Colonic mucosa (tissue), 4 donors: ENCODE data around the gene TK1. TPM values are rescaled to one million over a fixed set of nuclear protein-coding genes. Genes with fewer than 3 reads are reported as not detected.

Source experiments
- DNase-seq: peaks from one replicate; pipeline ENCODE4 v3.0.0-alpha.2; 2020
- H3K27ac ChIP-seq: fragments of 200-600 bp; one replicate; pipeline ENCODE4 v1.8.0; 2021
- H3K27me3 ChIP-seq: fragments of 200-600 bp; one replicate; pipeline ENCODE4 v1.8.0; 2021
- H3K36me3 ChIP-seq: fragments of 200-600 bp; one replicate; pipeline ENCODE4 v1.8.0; 2021
- H3K4me1 ChIP-seq: fragments of 200-600 bp; one replicate; pipeline ENCODE4 v1.8.0; 2021; ENCODE audit warnings: mild to moderate bottlenecking
- H3K4me3 ChIP-seq: fragments of 200-600 bp; one replicate; pipeline ENCODE4 v1.8.0; 2021
- H3K9ac ChIP-seq, 2 donors: one replicate each; pipeline ENCODE4 v1.7.0; 2013; ENCODE audit warnings: control low read depth in 2 of 2, low read depth in 2 of 2, low read length in 2 of 2
- H3K9me3 ChIP-seq: fragments of 200-600 bp; one replicate; pipeline ENCODE4 v1.8.0; 2021
- intact Hi-C: fragments of 100-400 bp; cut with DNase I; formaldehyde crosslinking; loops from one replicate; pipeline ENCODE4 v1.14.1; 2022
- total RNA-seq, 2 donors: library from RNA; stranded (reverse); fragmentation: NEBNext Ultra II Directional in 1 of 2; extraction: Animal tissue kit (Norgen Biotek cat#: 25700) in 1 of 2; gene quantifications; one replicate each; pipeline ENCODE4 v1.2.1, GENCODE V29; 2021
- TF ChIP-seq, protein P1 (sequence below): fragments of 200-600 bp; IDR thresholded peaks from one replicate; pipeline ENCODE4 v1.8.0; 2022; ENCODE audit warnings: antibody characterized with exemption, mild to moderate bottlenecking
- donor health status: healthy.
- donor health status: DM: no; HTN: no; CAD: no.
- donor health status: DM: no; HTN: no; CAD: no.

TK1 gene
- total RNA-seq, 2 donors from 2014 or later, result 37.7 to 135 TPM

DNA sequence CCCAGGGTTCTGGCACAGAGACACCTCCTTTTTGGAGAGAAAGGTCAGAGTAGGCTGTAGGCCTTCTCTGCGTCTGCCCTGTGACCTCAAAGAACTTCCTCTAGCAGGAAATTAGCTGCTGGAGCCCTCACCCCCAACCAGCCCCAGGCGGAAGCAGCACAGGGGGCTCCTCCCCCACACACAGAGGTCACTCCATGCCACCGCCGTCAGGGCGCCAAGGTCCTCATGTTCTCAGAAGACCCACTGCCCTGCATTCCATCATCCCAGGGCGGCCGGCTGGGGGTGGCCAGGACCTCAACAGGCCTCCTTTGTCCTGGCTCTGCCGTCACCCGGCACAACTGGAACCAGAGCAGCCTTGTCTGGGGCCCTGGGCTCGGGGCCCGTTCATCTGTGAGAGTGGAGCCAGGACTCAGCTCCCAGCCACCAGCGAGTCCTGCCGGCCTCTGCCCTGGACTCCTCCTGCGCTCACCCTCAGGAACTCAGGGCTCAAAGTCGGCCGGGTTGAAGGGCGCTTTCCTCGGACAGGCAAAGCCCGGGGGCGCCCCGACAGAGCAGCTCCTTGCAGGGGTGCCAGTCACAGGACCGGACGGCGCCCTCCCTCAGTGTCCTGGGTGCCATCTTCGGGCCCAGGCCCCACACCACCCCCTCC lies 59.5 kb downstream of the TK1 start:
- intact Hi-C loops, result loop anchor here (5.0 kb wide), 1 partner anchor 45 kb away; no protein-coding TSS in a partner anchor
- DNase-seq, result peak; percentile 78
- Histone ChIP-seq H3K4me3 (peak overlapping the region; percentile 93), H3K4me1 (peaks cover 25% of the 10 kb centered on the region), H3K36me3 (no peaks in the 10 kb centered on the region), H3K27me3 (no peaks in the 10 kb centered on the region), H3K27ac (peak overlapping the region; percentile 92), H3K9me3 (no peaks in the 10 kb centered on the region), H3K9ac (peak overlapping the region; percentile 78 to 89)
- TF ChIP-seq, protein P1, sequence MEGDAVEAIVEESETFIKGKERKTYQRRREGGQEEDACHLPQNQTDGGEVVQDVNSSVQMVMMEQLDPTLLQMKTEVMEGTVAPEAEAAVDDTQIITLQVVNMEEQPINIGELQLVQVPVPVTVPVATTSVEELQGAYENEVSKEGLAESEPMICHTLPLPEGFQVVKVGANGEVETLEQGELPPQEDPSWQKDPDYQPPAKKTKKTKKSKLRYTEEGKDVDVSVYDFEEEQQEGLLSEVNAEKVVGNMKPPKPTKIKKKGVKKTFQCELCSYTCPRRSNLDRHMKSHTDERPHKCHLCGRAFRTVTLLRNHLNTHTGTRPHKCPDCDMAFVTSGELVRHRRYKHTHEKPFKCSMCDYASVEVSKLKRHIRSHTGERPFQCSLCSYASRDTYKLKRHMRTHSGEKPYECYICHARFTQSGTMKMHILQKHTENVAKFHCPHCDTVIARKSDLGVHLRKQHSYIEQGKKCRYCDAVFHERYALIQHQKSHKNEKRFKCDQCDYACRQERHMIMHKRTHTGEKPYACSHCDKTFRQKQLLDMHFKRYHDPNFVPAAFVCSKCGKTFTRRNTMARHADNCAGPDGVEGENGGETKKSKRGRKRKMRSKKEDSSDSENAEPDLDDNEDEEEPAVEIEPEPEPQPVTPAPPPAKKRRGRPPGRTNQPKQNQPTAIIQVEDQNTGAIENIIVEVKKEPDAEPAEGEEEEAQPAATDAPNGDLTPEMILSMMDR, result no peak

DNA sequence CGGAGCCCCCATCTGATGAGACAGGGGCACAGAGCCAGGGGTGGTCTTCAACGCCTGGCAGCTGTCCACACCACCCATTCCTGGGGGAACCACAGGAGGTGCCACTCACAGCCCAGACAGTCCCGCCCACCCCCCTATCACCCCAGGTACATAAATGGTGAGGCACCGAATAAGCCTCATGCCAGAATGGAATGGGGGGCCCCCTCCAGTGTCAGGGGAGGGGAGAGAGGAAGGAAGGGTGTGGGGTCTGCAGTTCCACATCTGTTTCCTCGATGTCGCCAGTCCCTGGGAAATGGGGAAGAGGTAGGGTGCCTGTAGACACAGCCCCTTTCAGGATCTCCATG lies 60.0 kb downstream of the TK1 start:
- peak overlapping the region; percentile 93 for H3K4me3 ChIP-seq
- peak overlapping the region; percentile 78 to 89 for H3K9ac ChIP-seq
- peak overlapping the region; percentile 92 for H3K27ac ChIP-seq
- H3K4me1 ChIP-seq, result peaks cover 20% of the 10 kb centered on the region
- no peak for DNase-seq
- no peaks in the 10 kb centered on the region for H3K9me3 ChIP-seq
- H3K27me3 ChIP-seq, result no peaks in the 10 kb centered on the region
- TF ChIP-seq, protein P1, result no peak
- intact Hi-C loops, result loop anchor here (5.0 kb wide), 1 partner anchor 45 kb away; no protein-coding TSS in a partner anchor
- peaks cover 3% of the 10 kb centered on the region for H3K36me3 ChIP-seq

DNA sequence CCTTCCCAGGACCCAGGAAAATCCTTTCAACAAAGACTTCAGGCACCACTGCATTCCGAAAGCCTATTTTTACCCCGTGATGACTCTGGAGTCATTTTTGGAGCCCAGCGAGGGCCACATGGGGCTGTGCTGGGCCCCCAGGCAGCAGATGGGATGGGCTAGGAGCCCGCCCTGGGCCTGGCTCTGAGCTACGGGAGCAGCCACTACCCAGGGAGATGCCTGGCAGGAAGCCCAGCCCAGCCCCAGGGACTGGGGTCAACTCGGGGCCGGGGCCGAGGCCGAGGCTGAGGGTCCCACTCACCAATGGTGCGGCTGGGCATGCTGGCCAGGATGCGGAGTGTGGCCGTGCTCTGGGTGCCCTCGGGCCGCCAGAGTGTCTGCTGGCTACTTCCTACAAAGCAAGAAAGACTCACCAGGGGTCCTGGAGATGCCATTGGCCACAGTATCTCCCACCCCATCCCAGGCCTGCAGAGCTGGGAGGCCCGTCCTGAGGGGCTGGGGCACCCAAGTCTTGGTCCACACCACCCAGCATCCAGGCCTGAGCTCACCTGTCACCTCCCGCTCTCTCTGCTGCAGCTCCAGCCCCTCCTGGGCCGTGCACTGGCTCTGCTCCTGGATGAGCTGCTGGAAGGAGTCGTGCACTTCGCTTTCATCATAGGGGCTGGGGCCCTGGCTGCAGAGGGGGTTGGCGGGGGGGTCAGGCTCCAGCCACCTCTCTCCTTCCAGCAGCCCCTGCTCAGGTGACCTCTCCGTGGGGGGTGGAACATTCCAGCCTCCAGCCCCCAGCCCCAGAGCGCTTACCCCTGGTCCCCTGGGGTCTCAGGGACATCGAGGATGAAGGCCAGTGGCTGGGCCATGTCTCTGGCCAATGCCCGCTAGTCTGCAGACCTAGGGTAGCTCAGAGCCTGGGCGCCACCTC lies 60.6 kb downstream of the TK1 start:
- TF ChIP-seq, protein P1, result no peak
- H3K9ac ChIP-seq, result peak overlapping the region in 1 of 2 donors; percentile 41
- peak overlapping the region; percentile 92 for H3K27ac ChIP-seq
- no peaks in the 10 kb centered on the region for H3K9me3 ChIP-seq
- peaks cover 16% of the 10 kb centered on the region for H3K4me1 ChIP-seq
- H3K27me3 ChIP-seq, result no peaks in the 10 kb centered on the region
- H3K4me3 ChIP-seq, result peak overlapping the region; percentile 5
- DNase-seq, result no peak
- H3K36me3 ChIP-seq, result peaks cover 5% of the 10 kb centered on the region
- intact Hi-C loops, result loop anchor here (5.0 kb wide), 1 partner anchor 46 kb away; no protein-coding TSS in a partner anchor

DNA sequence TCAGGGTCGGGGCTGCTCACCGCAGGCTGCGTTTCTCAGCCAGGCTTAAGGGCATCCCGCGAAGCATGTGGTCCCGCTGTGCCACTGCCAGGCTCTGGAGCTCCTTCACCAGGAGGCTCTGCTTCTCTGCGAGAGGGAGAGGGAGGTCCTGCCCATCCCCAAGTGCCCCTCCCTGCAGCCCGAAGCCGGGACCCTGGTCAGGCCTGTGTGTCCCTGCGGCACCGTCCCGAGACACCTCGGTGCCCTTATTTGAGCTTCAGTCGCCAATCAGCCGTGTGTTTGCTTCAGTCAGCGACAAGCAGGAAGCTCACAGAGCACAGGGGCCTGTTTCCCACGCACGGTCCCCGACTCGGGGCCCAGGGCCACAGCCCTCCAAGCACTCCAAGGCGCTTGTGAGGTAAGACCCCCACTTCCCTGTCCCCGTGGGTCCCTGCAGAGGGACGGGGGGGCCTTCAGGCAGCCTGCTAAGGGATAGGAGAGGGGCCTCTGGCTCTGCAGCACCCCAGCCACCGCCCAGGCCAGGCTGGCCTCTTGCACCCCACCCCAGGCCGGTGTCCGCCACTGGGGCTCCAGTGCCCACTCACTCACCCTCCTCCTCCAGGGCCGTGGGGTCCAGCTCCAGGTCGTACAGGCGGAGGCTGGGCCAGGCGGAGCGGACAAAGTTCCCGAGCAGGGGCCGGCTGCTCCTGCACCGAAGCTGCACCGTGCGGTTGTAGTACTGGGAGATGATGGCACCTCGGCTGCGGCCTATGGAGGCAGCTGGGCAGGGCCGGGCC lies 61.5 kb downstream of the TK1 start:
- Histone ChIP-seq H3K4me3 (peak overlapping the region; percentile 9), H3K9ac (peak overlapping the region; percentile 41 to 63), H3K27me3 (no peaks in the 10 kb centered on the region), H3K36me3 (peaks cover 5% of the 10 kb centered on the region), H3K9me3 (no peaks in the 10 kb centered on the region), H3K4me1 (peaks cover 15% of the 10 kb centered on the region), H3K27ac (peak overlapping the region; percentile 27)
- DNase-seq, result no peak
- TF ChIP-seq, protein P1, result no peak
- intact Hi-C loops, result loop anchor here (5.0 kb wide), 1 partner anchor 47 kb away; no protein-coding TSS in a partner anchor

DNA sequence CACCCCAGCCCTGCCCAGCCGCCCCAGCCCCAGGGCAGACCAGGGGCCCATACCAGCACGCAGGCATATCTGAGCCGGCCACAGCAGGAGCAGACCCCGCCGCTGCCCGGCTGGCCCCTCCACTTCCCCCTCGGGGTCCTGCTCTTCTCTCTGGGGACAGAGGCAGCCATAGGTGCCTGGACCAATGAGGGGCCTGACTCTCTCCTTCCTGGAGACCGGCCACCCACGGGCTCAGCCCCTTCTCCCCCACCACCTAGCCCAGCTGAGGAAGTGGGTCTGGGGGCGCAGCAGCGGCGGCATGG lies 62.1 kb downstream of the TK1 start:
- TF ChIP-seq, protein P1, result no peak
- no peaks in the 10 kb centered on the region for H3K9me3 ChIP-seq
- DNase-seq, result no peak
- peak overlapping the region; percentile 27 for H3K27ac ChIP-seq
- H3K4me1 ChIP-seq, result peaks cover 15% of the 10 kb centered on the region
- peaks cover 5% of the 10 kb centered on the region for H3K36me3 ChIP-seq
- no peak overlapping the region for H3K4me3 ChIP-seq
- H3K27me3 ChIP-seq, result no peaks in the 10 kb centered on the region
- intact Hi-C loops, result loop anchor here (5.0 kb wide), 1 partner anchor 48 kb away; no protein-coding TSS in a partner anchor
- peak overlapping the region in 1 of 2 donors; percentile 41 for H3K9ac ChIP-seq
